GM12878 (cell line): ENCODE measurements around the gene EDARADD. TPM values are rescaled to one million over a fixed set of nuclear protein-coding genes. Genes with fewer than 3 reads are reported as not detected.

ENCODE experiments used
- ATAC-seq: fragments of 200-7000 bp; cut with Tn5 transposase; 3 replicates; pipeline ENCODE4 v1.9.1; 2020; ENCODE audit warnings: mild to moderate bottlenecking, moderate library complexity
- BruUV-seq: library from RNA; stranded (reverse); fragments of 400-500 nt; replicated peaks from 2 replicates; lab custom pipeline; 2021; lab: Mats Ljungman, UMichigan
- CTCF ChIA-PET: fragments of 300-600 bp; sonication (Branson Sonifier 250); formaldehyde crosslinking; extraction: SDS; loops from one replicate; lab custom pipeline; 2021; ENCODE audit warnings: inconsistent platforms; lab: Yijun Ruan, JAX
- POLR2A ChIA-PET: fragments of 350-600 bp; formaldehyde crosslinking; extraction: SDS; loops from one replicate; lab custom pipeline; 2021; ENCODE audit warnings: inconsistent platforms; lab: Charles Lee
- RAD21 ChIA-PET: fragments of 300-600 bp; sonication (Branson Sonifier 250); formaldehyde crosslinking; loops from one replicate; lab custom pipeline; 2023; ENCODE audit warnings: antibody characterized with exemption; ENCODE audit not compliant: unreplicated experiment; lab: Charles Lee
- SMC1A ChIA-PET: fragments of 300-600 bp; sonication (Branson Sonifier 250); formaldehyde crosslinking; loops from one replicate; lab custom pipeline; 2023; ENCODE audit not compliant: unreplicated experiment, uncharacterized antibody; lab: Charles Lee
- DNase-seq: peaks from one replicate; pipeline ENCODE4 v3.0.0-alpha.2; 2011; ENCODE audit warnings: low read depth, low spot score
- FAIRE-seq: peaks from 3 replicates; lab custom pipeline; 2011; peaks lifted over from hg19 to GRCh38; lab: Jason Lieb, UNC
- H2AFZ ChIP-seq: 2 replicates; pipeline ENCODE4 v1.6.0; 2011; ENCODE audit warnings: low read depth, low read length, control low read depth; ENCODE audit not compliant: control insufficient read depth
- H3K27ac ChIP-seq: 2 replicates; pipeline ENCODE4 v1.5.1; 2011; ENCODE audit warnings: control low read depth; ENCODE audit not compliant: control insufficient read depth, insufficient read depth
- H3K27me3 ChIP-seq, 2 experiments: replicated peaks in 1 of 2; 2 replicates each; pipeline versions ENCODE4 v1.6.0 to v1.6.1; 2011; ENCODE audit warnings: low read length in 1 of 2; ENCODE audit not compliant: control insufficient read depth in 2 of 2, insufficient read depth in 2 of 2
- H3K36me3 ChIP-seq, 2 experiments: 2 replicates each; pipeline ENCODE4 v1.5.1; 2011; ENCODE audit warnings: low read length in 1 of 2; ENCODE audit not compliant: control insufficient read depth in 2 of 2, insufficient read depth in 2 of 2
- H3K4me1 ChIP-seq: 2 replicates; pipeline ENCODE4 v1.6.1; 2011; ENCODE audit warnings: mild to moderate bottlenecking, low read length, moderate library complexity, mixed read lengths; ENCODE audit not compliant: control insufficient read depth, insufficient read depth
- H3K4me2 ChIP-seq: 2 replicates; pipeline ENCODE4 v1.6.0; 2011; ENCODE audit warnings: control low read depth; ENCODE audit not compliant: control insufficient read depth, insufficient read depth
- H3K4me3 ChIP-seq: fragments of 200-600 bp; sonication (generic); 2 replicates; pipeline ENCODE4 v1.5.1; 2016
- H3K79me2 ChIP-seq: 2 replicates; pipeline ENCODE4 v1.6.0; 2011; ENCODE audit warnings: low read length; ENCODE audit not compliant: control insufficient read depth, insufficient read depth
- H3K9ac ChIP-seq: 2 replicates; pipeline ENCODE4 v1.8.0; 2011; ENCODE audit warnings: low read length, control low read depth, mixed read lengths; ENCODE audit not compliant: control insufficient read depth, insufficient read depth
- H3K9me3 ChIP-seq: replicated peaks from 3 replicates; pipeline ENCODE4 v1.5.1; 2011; ENCODE audit warnings: mild to moderate bottlenecking, low read length; ENCODE audit not compliant: control insufficient read depth, insufficient read depth
- H4K20me1 ChIP-seq: 2 replicates; pipeline ENCODE4 v1.6.0; 2011; ENCODE audit not compliant: control insufficient read depth, insufficient read depth
- BCL11A ChIP-seq: IDR thresholded peaks from 2 replicates; pipeline ENCODE4 v1.6.1; 2011; ENCODE audit warnings: low read depth, low read length
- CBX5 ChIP-seq: sonication (generic); IDR thresholded peaks from 2 replicates; pipeline ENCODE4 v1.6.1; 2016; ENCODE audit warnings: low read depth, moderate library complexity, mild to moderate bottlenecking, inconsistent platforms
- CHD2 ChIP-seq: IDR thresholded peaks from 2 replicates; pipeline ENCODE4 v1.6.1; 2011; ENCODE audit warnings: low read depth, low read length, improper control_type of control experiment, borderline replicate concordance
- CREB1 ChIP-seq: IDR thresholded peaks from 2 replicates; pipeline ENCODE4 v1.6.1; 2012; ENCODE audit warnings: low read depth, mild to moderate bottlenecking, inconsistent platforms
- EZH2 ChIP-seq: IDR thresholded peaks from 2 replicates; pipeline ENCODE4 v1.6.1; 2012; ENCODE audit warnings: low read depth, mild to moderate bottlenecking, control low read depth, inconsistent platforms, low read length, borderline replicate concordance; ENCODE audit not compliant: control insufficient read depth
- FOXK2 ChIP-seq: fragments of 450-650 bp; IDR thresholded peaks from 2 replicates; pipeline ENCODE4 v1.6.1; 2017; ENCODE audit warnings: mild to moderate bottlenecking, moderate library complexity
- GATAD2B ChIP-seq: fragments of 450-650 bp; conservative IDR thresholded peaks from 2 replicates; pipeline ENCODE4 v1.6.1; 2017; ENCODE audit warnings: low read depth, mild to moderate bottlenecking, moderate library complexity
- IRF4 ChIP-seq: IDR thresholded peaks from 2 replicates; pipeline ENCODE4 v1.6.1; 2011; ENCODE audit warnings: low read depth, low read length
- IRF5 ChIP-seq: fragments of 450-650 bp; IDR thresholded peaks from 2 replicates; pipeline ENCODE4 v1.6.1; 2017; ENCODE audit warnings: borderline replicate concordance
- NR2C2 ChIP-seq: IDR thresholded peaks from 2 replicates; pipeline ENCODE4 v1.6.1; 2011; ENCODE audit warnings: borderline replicate concordance, low read depth; ENCODE audit not compliant: control insufficient read depth, insufficient read length
- NR2F1 ChIP-seq: fragments of 450-650 bp; conservative IDR thresholded peaks from 2 replicates; pipeline ENCODE4 v1.6.1; 2017; ENCODE audit warnings: mild to moderate bottlenecking
- RCOR1 ChIP-seq: conservative IDR thresholded peaks from 2 replicates; pipeline ENCODE4 v1.6.1; 2012; ENCODE audit warnings: low read depth, low read length, improper control_type of control experiment
- SREBF1 ChIP-seq: IDR thresholded peaks from 2 replicates; pipeline ENCODE4 v1.6.1; 2012; ENCODE audit warnings: mild to moderate bottlenecking, low read length
- SUZ12 ChIP-seq: fragments of 200-600 bp; sonication (generic); IDR thresholded peaks from one replicate; pipeline ENCODE4 v1.6.1; 2018; ENCODE audit warnings: antibody characterized with exemption, mild to moderate bottlenecking; ENCODE audit not compliant: unreplicated experiment
- TCF3 ChIP-seq: IDR thresholded peaks from 2 replicates; pipeline ENCODE4 v1.6.1; 2012; ENCODE audit warnings: low read depth, mild to moderate bottlenecking, low read length, borderline replicate concordance; ENCODE audit not compliant: insufficient read depth
- TCF7 ChIP-seq: IDR thresholded peaks from 2 replicates; pipeline ENCODE4 v1.6.1; 2014; ENCODE audit warnings: antibody characterized with exemption, borderline replicate concordance
- ZNF384 ChIP-seq: IDR thresholded peaks from 2 replicates; pipeline ENCODE4 v1.6.1; 2012; ENCODE audit warnings: low read depth, mild to moderate bottlenecking, low read length, improper control_type of control experiment, borderline replicate concordance
- ZNF592 ChIP-seq: fragments of 450-650 bp; IDR thresholded peaks from 2 replicates; pipeline ENCODE4 v1.6.1; 2017; ENCODE audit warnings: mild to moderate bottlenecking, moderate library complexity
- WGBS: methylation state at CpG from one replicate; pipeline ENCODE4 v1.1.6; 2016; ENCODE audit warnings: low lambda C conversion rate; ENCODE audit not compliant: insufficient replicate concordance, insufficient coverage; ENCODE audit errors: missing lambda C conversion rate; 5-methylcytosine and 5-hydroxymethylcytosine counted together
- in situ Hi-C: fragments of 300-500 bp; cut with MboI; formaldehyde crosslinking; loops from 9 replicates; pipeline ENCODE4 v1.14.3; 2018; ENCODE audit warnings: mixed read lengths
- intact Hi-C: fragments of 100-400 bp; cut with micrococcal nuclease; formaldehyde crosslinking; loops from one replicate; pipeline ENCODE4 v1.14.2; 2022; ENCODE audit not compliant: unreplicated experiment
- polyA plus RNA-seq, 11 experiments: library from polyadenylated mRNA; depleted of rRNA in 4 of 11; unstranded in 6 of 11; stranded (reverse) in 5 of 11; fragments of >200 nt; fragmentation: Nextera tagmentation in 4 of 11; fragmentation: Illumina TruSeq in 1 of 11; extraction: Ambion mirVana in 4 of 11; extraction: Trizol in 1 of 11; gene quantifications; 1 replicate in 1 of 11; 2 replicates in 10 of 11; pipeline versions ENCODE4 v1.2.1 to v1.2.3, GENCODE V29; 2011 to 2016; ENCODE audit warnings: inconsistent platforms in 2 of 11, missing spikeins in 2 of 11, low read depth in 1 of 11
- total RNA-seq, 4 experiments: library from RNA; depleted of rRNA in 3 of 4; stranded (reverse); fragments of >200 nt in 3 of 4; fragmentation: Illumina TruSeq in 1 of 4; extraction: Trizol in 1 of 4; gene quantifications; 2 replicates each; pipeline versions ENCODE4 v1.2.1 to v1.2.3, GENCODE V29; 2013 to 2021

Gene EDARADD
- total and polyA plus RNA-seq, 10 of the 15 experiments (the other 5 are each of a cell fraction or from before 2014, with no cell fraction given) = 0.58 to 6.1 (median 4.7) TPM

GRCh38 chr1:236457775-236458174 is 63.7 kb downstream of the EDARADD start (continued):
- no peak for TF ChIP-seq EZH2
- TF ChIP-seq ZNF384 = no peak
- TF ChIP-seq NR2F1 = peak; percentile 83
- peak; percentile 43; the same call in 1 of the 2 replicates for TF ChIP-seq TCF7

GRCh38 chr1:236458996-236459395 is 64.9 kb downstream of the EDARADD start:
- ChIA-PET RAD21 (interaction anchor here (0.6 to 1.7 kb wide), 3 partner anchors 174 to 337 kb away, joined by 3 to 6 read pairs (median 3); no protein-coding TSS in a partner anchor), POLR2A (interaction anchor here (0.6 kb wide), 2 partner anchors 392 to 472 kb away, joined by 3 to 4 read pairs; no protein-coding TSS in a partner anchor), CTCF (interaction anchor here (0.9 kb wide), 1 partner anchor 9 kb away, joined by 3 read pairs; no protein-coding TSS in a partner anchor), SMC1A (no interaction called here)
- BruUV-seq = no TSS peak
- DNase-seq (no peak), FAIRE-seq (no peak), ATAC-seq (no peak)
- Histone ChIP-seq H3K9me3 (no peaks in the 10 kb centered on the region), H2AFZ (no peak overlapping the region), H3K27me3 (no peaks in the 10 kb centered on the region; a peak in 1 of 4 replicates), H3K9ac (no peak overlapping the region), H3K4me1 (peaks cover 16% of the 10 kb centered on the region), H3K4me2 (no peak overlapping the region), H4K20me1 (no peaks in the 10 kb centered on the region), H3K36me3 (no peaks in the 10 kb centered on the region), H3K79me2 (no peaks in the 10 kb centered on the region), H3K4me3 (no peak overlapping the region), H3K27ac (no peak overlapping the region)
- intact Hi-C loops = no loop called here
- TF ChIP-seq NR2C2 = no peak
- no peak for TF ChIP-seq SREBF1
- TF ChIP-seq TCF3 = no peak
- no peak for TF ChIP-seq RCOR1
- TF ChIP-seq CHD2 = no peak
- no peak for TF ChIP-seq SUZ12
- TF ChIP-seq IRF4 = no peak
- TF ChIP-seq GATAD2B = no peak
- no peak for TF ChIP-seq CBX5
- TF ChIP-seq ZNF592 = no peak
- no peak for TF ChIP-seq CREB1
- no peak for TF ChIP-seq IRF5
- no peak for TF ChIP-seq FOXK2
- TF ChIP-seq BCL11A = no peak
- in situ Hi-C loops = no loop called here
- WGBS = 62% methylated on average over 4 of the region's 4 CpGs
